Measurements from ENCODE around the gene AKT1. TPM values are rescaled to one million over a fixed set of nuclear protein-coding genes. Genes with fewer than 3 reads are reported as not detected.

AKT1 gene
- total RNA-seq, 1 experiment from 2014 or later: 176 TPM

Other genes starting within 250 kb of the AKT1 start
- not detected in 2 replicates for gene C14orf180, start 216.0 kb downstream of the AKT1 start, total RNA-seq (2014; rRNA removed; shearing (Covaris generic))
- gene TMEM179, start 191.0 kb downstream of the AKT1 start, total RNA-seq (2014; rRNA removed; shearing (Covaris generic)): not detected in 2 replicates
- 26.3 and 37.3 TPM in 2 replicates for gene INF2, start 106.1 kb downstream of the AKT1 start, total RNA-seq (2014; rRNA removed; shearing (Covaris generic))
- gene ADSS1, start 71.5 kb downstream of the AKT1 start, total RNA-seq (2014; rRNA removed; shearing (Covaris generic)): 0.06 and 0.34 TPM in 2 replicates
- gene SIVA1, start 42.6 kb downstream of the AKT1 start, total RNA-seq (2014; rRNA removed; shearing (Covaris generic)): 444 and 466 TPM in 2 replicates
- gene ZBTB42, start 5.4 kb upstream of the AKT1 start, total RNA-seq (2014; rRNA removed; shearing (Covaris generic)): 1.4 and 6.7 TPM in 2 replicates
- 5.9 and 9.3 TPM in 2 replicates for gene CEP170B, start 69.5 kb upstream of the AKT1 start, total RNA-seq (2014; rRNA removed; shearing (Covaris generic))
- not detected in 2 replicates for gene PLD4, start 129.1 kb upstream of the AKT1 start, total RNA-seq (2014; rRNA removed; shearing (Covaris generic))
- 4.3 and 8.9 TPM in 2 replicates for gene AHNAK2, start 182.6 kb upstream of the AKT1 start, total RNA-seq (2014; rRNA removed; shearing (Covaris generic))
- 3.6 and 3.8 TPM in 2 replicates for gene CLBA1, start 190.0 kb upstream of the AKT1 start, total RNA-seq (2014; rRNA removed; shearing (Covaris generic))
- gene CDCA4, start 225.3 kb upstream of the AKT1 start, total RNA-seq (2014; rRNA removed; shearing (Covaris generic)): 63.2 and 83.6 TPM in 2 replicates